Ovary (tissue), 3 donors: ENCODE results near the gene PKM.

Experiments used
- EP300 ChIP-seq: sonication (generic); formaldehyde crosslinking; IDR thresholded peaks from one replicate; pipeline ENCODE4 v1.6.1; 2017; ENCODE audit warnings: antibody characterized with exemption
- POLR2A ChIP-seq: fragments of 450-650 bp; IDR thresholded peaks from one replicate; pipeline ENCODE4 v1.6.1; 2017; ENCODE audit warnings: antibody characterized with exemption, mild to moderate bottlenecking, moderate library complexity
- TF ChIP-seq, protein P1 (sequence below), 3 donors: fragments of 450-650 bp in 2 of 3; fragments of 200-600 bp in 1 of 3; IDR thresholded peaks; one replicate each; pipeline versions ENCODE4 v1.5.1 to v1.8.0; 2016 to 2022; ENCODE audit warnings: antibody characterized with exemption in 3 of 3, mild to moderate bottlenecking in 1 of 3
- donor health status: DM: no; HTN: no; CAD: no.

DNA sequence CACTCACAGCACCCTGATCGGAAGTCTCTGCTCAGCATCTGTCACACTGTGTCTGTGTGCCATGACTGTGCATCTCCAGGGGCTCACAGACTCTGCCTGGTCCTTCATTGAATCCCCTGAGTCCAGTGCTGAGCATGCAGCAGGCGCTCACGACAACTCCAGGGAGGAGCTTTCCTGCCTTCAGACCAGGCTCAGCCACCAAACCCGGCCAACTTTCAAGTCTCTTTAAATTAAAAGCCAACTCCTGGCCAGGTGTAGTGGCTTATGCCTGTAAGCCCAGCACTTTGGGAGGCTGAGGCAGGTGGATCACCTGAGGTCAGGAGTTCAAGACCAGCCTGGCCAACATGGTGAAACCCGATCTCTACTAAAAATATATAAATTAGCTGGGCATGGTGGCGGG lies 57.6 kb downstream of the PKM start:
- TF ChIP-seq, protein P1, sequence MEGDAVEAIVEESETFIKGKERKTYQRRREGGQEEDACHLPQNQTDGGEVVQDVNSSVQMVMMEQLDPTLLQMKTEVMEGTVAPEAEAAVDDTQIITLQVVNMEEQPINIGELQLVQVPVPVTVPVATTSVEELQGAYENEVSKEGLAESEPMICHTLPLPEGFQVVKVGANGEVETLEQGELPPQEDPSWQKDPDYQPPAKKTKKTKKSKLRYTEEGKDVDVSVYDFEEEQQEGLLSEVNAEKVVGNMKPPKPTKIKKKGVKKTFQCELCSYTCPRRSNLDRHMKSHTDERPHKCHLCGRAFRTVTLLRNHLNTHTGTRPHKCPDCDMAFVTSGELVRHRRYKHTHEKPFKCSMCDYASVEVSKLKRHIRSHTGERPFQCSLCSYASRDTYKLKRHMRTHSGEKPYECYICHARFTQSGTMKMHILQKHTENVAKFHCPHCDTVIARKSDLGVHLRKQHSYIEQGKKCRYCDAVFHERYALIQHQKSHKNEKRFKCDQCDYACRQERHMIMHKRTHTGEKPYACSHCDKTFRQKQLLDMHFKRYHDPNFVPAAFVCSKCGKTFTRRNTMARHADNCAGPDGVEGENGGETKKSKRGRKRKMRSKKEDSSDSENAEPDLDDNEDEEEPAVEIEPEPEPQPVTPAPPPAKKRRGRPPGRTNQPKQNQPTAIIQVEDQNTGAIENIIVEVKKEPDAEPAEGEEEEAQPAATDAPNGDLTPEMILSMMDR (IDR thresholded peaks at IDR 0.05), result no peak
- TF ChIP-seq POLR2A (no peak), EP300 (no peak)
